Activated CD8-positive, alpha-beta T cell treated with anti-CD3 and anti-CD28 coated beads for 36 hours (primary cell): Measurements from ENCODE around the gene CD86. TPM values are rescaled to one million over a fixed set of nuclear protein-coding genes. Genes with fewer than 3 reads are reported as not detected.

Source experiments
- ATAC-seq: fragments of 200-7000 bp; cut with Tn5 transposase; one replicate; pipeline ENCODE4 v1.10.0; 2021; ENCODE audit warnings: mild to moderate bottlenecking, moderate library complexity
- CTCF ChIA-PET: fragments of 350-600 bp; sonication (Branson Sonifier 250); formaldehyde crosslinking; loops from one replicate; lab custom pipeline; 2021; ENCODE audit warnings: antibody characterized with exemption; lab: Charles Lee
- POLR2A ChIA-PET: fragments of 350-600 bp; sonication (Branson Sonifier 250); formaldehyde crosslinking; loops from one replicate; lab custom pipeline; 2021; ENCODE audit warnings: antibody characterized with exemption; lab: Charles Lee
- DNase-seq: peaks from one replicate; pipeline ENCODE4 v3.0.0-alpha.2; 2020
- H3K27ac Mint-ChIP-seq: one replicate; pipeline ENCODE4 v1.8.0; 2021; ENCODE audit warnings: mild to moderate bottlenecking, mixed read lengths
- H3K27me3 Mint-ChIP-seq: one replicate; pipeline ENCODE4 v1.8.0; 2021; ENCODE audit warnings: mixed read lengths
- H3K36me3 Mint-ChIP-seq: one replicate; pipeline ENCODE4 v1.8.0; 2021; ENCODE audit warnings: low read depth, mixed read lengths
- H3K4me1 Mint-ChIP-seq: one replicate; pipeline ENCODE4 v1.8.0; 2021; ENCODE audit warnings: low read depth, mixed read lengths
- H3K4me3 Mint-ChIP-seq: one replicate; pipeline ENCODE4 v1.8.0; 2021; ENCODE audit warnings: mild to moderate bottlenecking, moderate library complexity, mixed read lengths
- H3K9me3 Mint-ChIP-seq: one replicate; pipeline ENCODE4 v1.8.0; 2021; ENCODE audit warnings: mixed read lengths
- intact Hi-C: fragments of 100-400 bp; cut with micrococcal nuclease; formaldehyde crosslinking; loops from one replicate; pipeline ENCODE4 v1.10.0; 2022
- total RNA-seq, 2 experiments: library from RNA; stranded (reverse); gene quantifications; one replicate each; pipeline ENCODE4 v1.2.3, GENCODE V29; 2021
- TF ChIP-seq, protein P1 (sequence below): fragments of 200-600 bp; IDR thresholded peaks from one replicate; pipeline ENCODE4 v1.8.0; 2022; ENCODE audit warnings: antibody characterized with exemption, mild to moderate bottlenecking

The CD86 gene
- total RNA-seq, 2 experiments from 2014 or later, result 0.43 to 0.52 TPM

DNA sequence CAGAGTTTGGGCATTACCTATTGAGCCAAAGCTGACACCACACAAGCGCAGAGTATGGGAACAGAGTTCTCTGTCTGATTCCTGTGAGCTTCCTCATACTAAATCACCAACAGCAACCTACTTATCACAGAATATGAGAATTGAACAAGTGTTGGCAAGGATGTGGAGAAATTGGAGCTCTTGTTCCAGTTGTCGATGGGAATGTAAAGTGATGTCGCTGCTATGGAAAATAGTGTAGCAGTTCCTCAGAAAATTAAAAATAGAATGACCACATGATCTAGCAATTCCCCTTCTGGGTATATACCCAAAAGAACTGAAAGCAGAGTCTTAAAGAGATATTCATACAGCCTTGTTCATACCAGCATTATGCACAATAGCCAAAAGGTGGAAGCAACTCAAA lies 33.4 kb downstream of the CD86 start:
- CTCF ChIA-PET, result interaction anchor here (0.8 kb wide), 1 partner anchor 543 kb away, joined by 3 read pairs; the partner anchor contains the start of gene POLQ
- TF ChIP-seq, protein P1, sequence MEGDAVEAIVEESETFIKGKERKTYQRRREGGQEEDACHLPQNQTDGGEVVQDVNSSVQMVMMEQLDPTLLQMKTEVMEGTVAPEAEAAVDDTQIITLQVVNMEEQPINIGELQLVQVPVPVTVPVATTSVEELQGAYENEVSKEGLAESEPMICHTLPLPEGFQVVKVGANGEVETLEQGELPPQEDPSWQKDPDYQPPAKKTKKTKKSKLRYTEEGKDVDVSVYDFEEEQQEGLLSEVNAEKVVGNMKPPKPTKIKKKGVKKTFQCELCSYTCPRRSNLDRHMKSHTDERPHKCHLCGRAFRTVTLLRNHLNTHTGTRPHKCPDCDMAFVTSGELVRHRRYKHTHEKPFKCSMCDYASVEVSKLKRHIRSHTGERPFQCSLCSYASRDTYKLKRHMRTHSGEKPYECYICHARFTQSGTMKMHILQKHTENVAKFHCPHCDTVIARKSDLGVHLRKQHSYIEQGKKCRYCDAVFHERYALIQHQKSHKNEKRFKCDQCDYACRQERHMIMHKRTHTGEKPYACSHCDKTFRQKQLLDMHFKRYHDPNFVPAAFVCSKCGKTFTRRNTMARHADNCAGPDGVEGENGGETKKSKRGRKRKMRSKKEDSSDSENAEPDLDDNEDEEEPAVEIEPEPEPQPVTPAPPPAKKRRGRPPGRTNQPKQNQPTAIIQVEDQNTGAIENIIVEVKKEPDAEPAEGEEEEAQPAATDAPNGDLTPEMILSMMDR, result no peak
- peaks cover 2% of the 10 kb centered on the region for H3K27me3 Mint-ChIP-seq
- no peaks in the 10 kb centered on the region for H3K36me3 Mint-ChIP-seq
- ATAC-seq (no peak), DNase-seq (no peak)
- H3K9me3 Mint-ChIP-seq, result no peaks in the 10 kb centered on the region
- peaks cover 8% of the 10 kb centered on the region for H3K4me1 Mint-ChIP-seq
- no peak overlapping the region for H3K27ac Mint-ChIP-seq
- POLR2A ChIA-PET, result no interaction called here
- intact Hi-C loops, result no loop called here
- no peak overlapping the region for H3K4me3 Mint-ChIP-seq

DNA sequence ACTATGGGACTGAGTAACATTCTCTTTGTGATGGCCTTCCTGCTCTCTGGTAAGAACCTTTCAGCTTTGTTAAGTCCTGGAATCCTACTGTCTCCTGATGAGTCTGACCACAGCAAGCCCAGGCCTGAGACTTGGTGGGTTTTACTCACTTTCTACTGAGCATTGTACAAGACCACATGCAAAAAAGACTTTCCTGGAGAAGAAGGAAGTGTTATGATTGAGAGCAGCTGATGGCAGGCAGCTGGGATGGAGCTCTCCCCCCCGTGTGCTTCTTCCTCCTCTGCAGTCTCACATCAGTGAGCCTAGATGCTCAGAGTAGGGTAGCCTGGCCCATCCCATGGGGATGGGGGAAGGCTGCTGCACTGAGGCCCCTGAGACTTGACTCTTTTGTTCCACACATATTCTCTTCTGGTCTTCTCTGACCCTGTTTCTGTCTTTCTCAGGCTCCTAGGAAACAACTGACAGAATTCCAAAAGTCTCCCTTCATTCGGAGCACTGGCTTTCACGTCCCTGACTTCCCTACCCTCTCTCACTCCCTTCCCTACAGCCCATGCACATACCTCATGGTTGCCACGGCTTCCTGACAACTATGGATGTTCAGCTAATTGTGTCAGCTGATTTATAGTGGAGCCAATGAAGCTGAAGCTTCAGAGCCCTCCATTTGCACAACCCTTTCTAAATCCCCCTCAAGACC lies 36.6 kb downstream of the CD86 start:
- no peak for ATAC-seq
- no peaks in the 10 kb centered on the region for H3K9me3 Mint-ChIP-seq
- POLR2A ChIA-PET, result no interaction called here
- H3K36me3 Mint-ChIP-seq, result no peaks in the 10 kb centered on the region
- TF ChIP-seq, protein P1, result no peak
- H3K27ac Mint-ChIP-seq, result peak overlapping the region; percentile 55
- H3K27me3 Mint-ChIP-seq, result peaks cover 2% of the 10 kb centered on the region
- H3K4me3 Mint-ChIP-seq, result no peak overlapping the region
- H3K4me1 Mint-ChIP-seq, result peaks cover 15% of the 10 kb centered on the region
- CTCF ChIA-PET, result interaction anchor here (0.6 to 2.7 kb wide), 6 partner anchors 10 to 545 kb away, joined by 3 to 18 read pairs (median 4); partner anchors contain the start of gene POLQ
- DNase-seq, result no peak
- intact Hi-C loops, result loop anchor here (2.0 to 10.0 kb wide), 2 partner anchors 207 to 545 kb away; no protein-coding TSS in a partner anchor

DNA sequence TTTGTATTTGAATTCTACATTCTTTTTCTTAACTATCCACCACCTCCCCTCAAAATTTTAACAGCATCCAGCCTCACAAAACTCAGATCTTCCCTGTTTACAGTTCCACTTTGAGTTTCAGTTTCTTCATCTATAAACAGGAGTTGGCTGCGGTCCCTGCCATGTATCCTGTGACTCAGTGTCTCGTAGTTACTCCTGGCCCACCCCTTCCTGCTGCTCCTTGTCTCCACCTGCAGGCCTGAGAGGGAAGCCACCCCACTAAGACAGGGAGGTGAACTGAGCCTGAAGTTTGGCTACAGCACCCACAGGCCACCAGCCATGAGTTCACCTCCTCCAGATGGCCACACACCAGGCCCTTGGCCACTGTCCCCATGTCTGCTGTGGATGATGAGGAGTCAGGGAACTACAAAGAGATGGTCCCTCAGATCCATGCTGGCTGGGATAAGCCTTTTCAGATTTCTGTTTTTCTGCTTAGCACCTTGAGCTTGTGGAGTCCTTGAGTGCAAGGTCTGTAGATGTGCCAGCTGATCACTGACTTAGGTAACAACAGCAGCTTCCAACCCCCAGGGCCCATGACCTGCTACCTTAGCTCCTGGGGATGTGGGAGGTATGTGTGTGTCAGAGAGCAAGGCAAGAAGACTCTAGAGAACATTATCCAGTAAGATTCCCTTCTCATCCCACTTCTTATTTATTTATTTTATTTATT lies 37.5 kb downstream of the CD86 start:
- no peaks in the 10 kb centered on the region for H3K9me3 Mint-ChIP-seq
- ATAC-seq (peak; percentile 99), DNase-seq (peak; percentile 81)
- intact Hi-C loops, result loop anchor here (2.0 to 10.0 kb wide), 2 partner anchors 208 to 546 kb away; no protein-coding TSS in a partner anchor
- peaks cover 2% of the 10 kb centered on the region for H3K27me3 Mint-ChIP-seq
- H3K36me3 Mint-ChIP-seq, result no peaks in the 10 kb centered on the region
- TF ChIP-seq, protein P1, result peak; percentile 67
- H3K27ac Mint-ChIP-seq, result peak overlapping the region; percentile 55
- ChIA-PET POLR2A (interaction anchor here (1.1 kb wide), 1 partner anchor 546 kb away, joined by 3 read pairs; no protein-coding TSS in a partner anchor), CTCF (interaction anchor here (0.7 to 1.3 kb wide), 7 partner anchors 9 to 394 kb away, joined by 3 to 4 read pairs (median 3); no protein-coding TSS in a partner anchor)
- no peak overlapping the region for H3K4me3 Mint-ChIP-seq
- peaks cover 15% of the 10 kb centered on the region for H3K4me1 Mint-ChIP-seq

DNA sequence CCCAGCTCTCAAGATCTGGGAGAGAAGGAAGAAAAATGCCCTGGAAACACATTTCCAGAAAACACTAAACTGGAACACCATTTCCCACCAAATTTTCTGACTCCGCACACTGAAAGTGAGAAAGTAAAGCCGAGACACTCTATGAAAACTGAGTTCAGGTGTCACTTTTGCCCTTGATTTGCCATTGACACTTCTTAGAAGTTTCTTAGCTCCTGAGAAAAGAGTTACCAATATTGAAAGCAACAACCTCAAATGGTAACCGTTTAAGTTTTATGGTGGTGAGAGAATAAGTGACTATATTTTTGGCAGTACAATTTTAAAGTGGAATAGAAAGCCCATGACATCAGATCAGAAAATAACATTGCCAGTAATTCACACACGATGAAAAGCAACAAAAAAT lies 39.0 kb downstream of the CD86 start:
- Mint-ChIP-seq H3K9me3 (no peaks in the 10 kb centered on the region), H3K36me3 (no peaks in the 10 kb centered on the region), H3K4me1 (peaks cover 15% of the 10 kb centered on the region), H3K4me3 (no peak overlapping the region), H3K27ac (peak overlapping the region; percentile 68), H3K27me3 (no peaks in the 10 kb centered on the region)
- DNase-seq (no peak), ATAC-seq (no peak)
- POLR2A ChIA-PET, result interaction anchor here (0.7 to 0.9 kb wide), 3 partner anchors 9 to 25 kb away, joined by 3 to 5 read pairs (median 4); no protein-coding TSS in a partner anchor
- TF ChIP-seq, protein P1, result no peak
- CTCF ChIA-PET, result interaction anchor here (1.0 to 1.8 kb wide), 5 partner anchors 11 to 547 kb away, joined by 3 to 4 read pairs (median 4); no protein-coding TSS in a partner anchor
- intact Hi-C loops, result loop anchor here (10.0 kb wide), 1 partner anchor 209 kb away; no protein-coding TSS in a partner anchor
